HepG2 (cell line): ENCODE measurements around the gene STEAP3. TPM values are rescaled to one million over a fixed set of nuclear protein-coding genes. Genes with fewer than 3 reads are reported as not detected.
A peak's percentile ranks its signal among the peaks of the same experiment; 100 is the strongest.

Experiments
- ADNP ChIP-seq: sonication (generic); formaldehyde crosslinking; IDR thresholded peaks from 2 replicates; pipeline ENCODE4 v1.4.0; 2020; ENCODE audit warnings: missing genetic modification reagents
- ARNTL ChIP-seq: sonication (generic); formaldehyde crosslinking; IDR thresholded peaks from 2 replicates; pipeline ENCODE4 v1.4.0; 2020; ENCODE audit warnings: mild to moderate bottlenecking, missing genetic modification reagents
- HNF4G ChIP-seq, 2 experiments: sonication (generic) in 1 of 2; formaldehyde crosslinking in 1 of 2; IDR thresholded peaks; 2 replicates each; pipeline versions ENCODE4 v1.4.0 to v1.6.1; 2011 to 2020; ENCODE audit warnings: borderline replicate concordance in 2 of 2, low read depth in 2 of 2, mild to moderate bottlenecking in 2 of 2, low read length in 1 of 2, missing genetic modification reagents in 1 of 2, moderate library complexity in 1 of 2
- LCORL ChIP-seq, 2 experiments: fragments of 450-650 bp in 1 of 2; sonication (generic) in 1 of 2; formaldehyde crosslinking in 1 of 2; IDR thresholded peaks; 2 replicates each; pipeline versions ENCODE4 v1.5.0 to v1.6.1; 2017 to 2020; ENCODE audit warnings: antibody characterized with exemption in 1 of 2, missing genetic modification reagents in 1 of 2
- SAP130 ChIP-seq: IDR thresholded peaks from 2 replicates; pipeline ENCODE4 v1.6.1; 2016; ENCODE audit warnings: low read depth
- SNAPC4 ChIP-seq: sonication (generic); formaldehyde crosslinking; IDR thresholded peaks from 2 replicates; pipeline ENCODE4 v1.4.0; 2020; ENCODE audit warnings: mild to moderate bottlenecking, missing genetic modification reagents
- SOX5 ChIP-seq: IDR thresholded peaks from 2 replicates; pipeline ENCODE4 v1.6.1; 2016; ENCODE audit warnings: borderline replicate concordance
- WIZ ChIP-seq: sonication (generic); formaldehyde crosslinking; IDR thresholded peaks from 2 replicates; pipeline ENCODE4 v1.5.1; 2020; ENCODE audit warnings: mild to moderate bottlenecking, missing genetic modification reagents
- polyA plus RNA-seq, 8 experiments: library from polyadenylated mRNA; depleted of rRNA in 3 of 8; stranded (reverse) in 7 of 8; unstranded in 1 of 8; fragments of >200 nt; fragmentation: Illumina TruSeq in 4 of 8; extraction: Trizol in 4 of 8; gene quantifications; 2 replicates each; pipeline versions ENCODE4 v1.2.1 to v1.2.3, GENCODE V29; 2011 to 2016; ENCODE audit warnings: low read depth in 4 of 8, missing spikeins in 1 of 8, mixed read lengths in 1 of 8; ENCODE audit not compliant: insufficient read depth in 1 of 8
- total RNA-seq, 5 experiments: library from RNA; depleted of rRNA; stranded (reverse); fragments of >200 nt; fragmentation: Illumina TruSeq; extraction: Trizol; gene quantifications; 2 replicates each; pipeline ENCODE4 v1.2.3, GENCODE V29; 2016; ENCODE audit warnings: low read depth in 1 of 5
- TF ChIP-seq, protein P1 (sequence below), 2 experiments: sonication (generic) in 1 of 2; formaldehyde crosslinking in 1 of 2; IDR thresholded peaks; 2 replicates each; pipeline versions ENCODE4 v1.5.1 to v1.6.1; 2011 to 2020; ENCODE audit warnings: borderline replicate concordance in 1 of 2, low read depth in 1 of 2, low read length in 1 of 2, mild to moderate bottlenecking in 1 of 2, missing genetic modification reagents in 1 of 2, moderate library complexity in 1 of 2
- TF ChIP-seq, protein P2 (sequence below): sonication (generic); formaldehyde crosslinking; IDR thresholded peaks from 2 replicates; pipeline ENCODE4 v1.5.1; 2020; ENCODE audit warnings: missing genetic modification reagents, mild to moderate bottlenecking, borderline replicate concordance
- TF ChIP-seq, protein P3 (sequence below): sonication (generic); formaldehyde crosslinking; IDR thresholded peaks from 2 replicates; pipeline ENCODE4 v1.5.0; 2020; ENCODE audit warnings: mild to moderate bottlenecking, missing genetic modification reagents, borderline replicate concordance

Gene STEAP3
- total and polyA plus RNA-seq, 2 of the 13 experiments (the other 11 are each of a cell fraction or from before 2014, with no cell fraction given), result 7.3 to 21.1 TPM

DNA sequence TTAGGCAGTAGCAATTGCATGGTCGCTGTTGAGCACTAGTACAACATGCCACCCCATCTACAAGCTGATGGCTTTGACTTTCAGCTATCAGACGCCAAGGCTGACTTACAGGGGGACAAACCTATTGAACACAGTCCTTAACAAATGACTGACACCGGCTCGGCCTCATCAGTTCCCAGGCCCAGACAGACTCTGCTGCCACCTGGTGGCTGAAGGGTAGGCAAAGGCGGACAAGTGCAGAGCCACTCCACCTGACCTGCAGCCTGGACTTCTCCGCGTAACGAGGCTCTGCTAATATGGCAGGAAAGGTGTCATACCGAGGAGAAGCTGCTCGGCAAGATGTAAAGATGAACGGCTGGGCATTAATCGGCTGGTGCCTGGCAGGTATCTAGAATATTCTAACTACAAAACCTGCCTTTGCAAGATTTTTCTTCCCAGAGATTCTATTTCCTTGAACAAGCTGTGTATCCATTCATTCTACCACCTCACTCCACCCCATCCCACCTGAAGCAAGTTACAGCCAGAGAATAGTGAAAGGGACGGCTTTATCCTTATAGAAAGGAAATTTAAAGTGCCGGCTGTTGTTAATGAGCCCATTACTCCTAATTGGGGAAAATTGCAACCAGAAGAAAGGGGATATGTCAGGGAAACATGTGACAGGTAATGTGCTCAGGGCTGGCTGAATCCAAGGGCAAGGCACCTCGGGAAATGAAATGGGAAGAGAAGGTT is 67.4 kb downstream of the STEAP3 start (continued):
- TF ChIP-seq, protein P1, sequence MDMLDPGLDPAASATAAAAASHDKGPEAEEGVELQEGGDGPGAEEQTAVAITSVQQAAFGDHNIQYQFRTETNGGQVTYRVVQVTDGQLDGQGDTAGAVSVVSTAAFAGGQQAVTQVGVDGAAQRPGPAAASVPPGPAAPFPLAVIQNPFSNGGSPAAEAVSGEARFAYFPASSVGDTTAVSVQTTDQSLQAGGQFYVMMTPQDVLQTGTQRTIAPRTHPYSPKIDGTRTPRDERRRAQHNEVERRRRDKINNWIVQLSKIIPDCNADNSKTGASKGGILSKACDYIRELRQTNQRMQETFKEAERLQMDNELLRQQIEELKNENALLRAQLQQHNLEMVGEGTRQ (IDR thresholded peaks at IDR 0.05; ENCODE audit: low read depth, low read length), result no peak
- TF ChIP-seq, protein P1 (CRISPR knock-in tag; IDR thresholded peaks at IDR 0.05; ENCODE audit: borderline replicate concordance), result no peak
- TF ChIP-seq SAP130 (CRISPR knock-in tag) (peak; percentile 35; the same call in 1 of the 2 replicates), ARNTL (CRISPR knock-in tag) (0 out of 2 replicates have a peak, but pooled peaks have one; percentile 19), ADNP (CRISPR knock-in tag) (no peak), HNF4G (IDR thresholded peaks at IDR 0.05; ENCODE audit: borderline replicate concordance, low read depth, low read length) (no peak), HNF4G (CRISPR knock-in tag; IDR thresholded peaks at IDR 0.05; ENCODE audit: borderline replicate concordance, low read depth) (no peak), WIZ (CRISPR knock-in tag) (no peak), LCORL (IDR thresholded peaks at IDR 0.05) (no peak), LCORL (CRISPR knock-in tag; IDR thresholded peaks at IDR 0.05) (no peak), SOX5 (CRISPR knock-in tag) (0 out of 2 replicates have a peak, but pooled peaks have one; percentile 13), SNAPC4 (CRISPR knock-in tag) (no peak)
- TF ChIP-seq, protein P2, sequence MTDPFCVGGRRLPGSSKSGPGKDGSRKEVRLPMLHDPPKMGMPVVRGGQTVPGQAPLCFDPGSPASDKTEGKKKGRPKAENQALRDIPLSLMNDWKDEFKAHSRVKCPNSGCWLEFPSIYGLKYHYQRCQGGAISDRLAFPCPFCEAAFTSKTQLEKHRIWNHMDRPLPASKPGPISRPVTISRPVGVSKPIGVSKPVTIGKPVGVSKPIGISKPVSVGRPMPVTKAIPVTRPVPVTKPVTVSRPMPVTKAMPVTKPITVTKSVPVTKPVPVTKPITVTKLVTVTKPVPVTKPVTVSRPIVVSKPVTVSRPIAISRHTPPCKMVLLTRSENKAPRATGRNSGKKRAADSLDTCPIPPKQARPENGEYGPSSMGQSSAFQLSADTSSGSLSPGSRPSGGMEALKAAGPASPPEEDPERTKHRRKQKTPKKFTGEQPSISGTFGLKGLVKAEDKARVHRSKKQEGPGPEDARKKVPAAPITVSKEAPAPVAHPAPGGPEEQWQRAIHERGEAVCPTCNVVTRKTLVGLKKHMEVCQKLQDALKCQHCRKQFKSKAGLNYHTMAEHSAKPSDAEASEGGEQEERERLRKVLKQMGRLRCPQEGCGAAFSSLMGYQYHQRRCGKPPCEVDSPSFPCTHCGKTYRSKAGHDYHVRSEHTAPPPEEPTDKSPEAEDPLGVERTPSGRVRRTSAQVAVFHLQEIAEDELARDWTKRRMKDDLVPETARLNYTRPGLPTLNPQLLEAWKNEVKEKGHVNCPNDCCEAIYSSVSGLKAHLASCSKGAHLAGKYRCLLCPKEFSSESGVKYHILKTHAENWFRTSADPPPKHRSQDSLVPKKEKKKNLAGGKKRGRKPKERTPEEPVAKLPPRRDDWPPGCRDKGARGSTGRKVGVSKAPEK (CRISPR knock-in tag), result peak; percentile 65; the same call in 1 of the 2 replicates
- TF ChIP-seq, protein P3, sequence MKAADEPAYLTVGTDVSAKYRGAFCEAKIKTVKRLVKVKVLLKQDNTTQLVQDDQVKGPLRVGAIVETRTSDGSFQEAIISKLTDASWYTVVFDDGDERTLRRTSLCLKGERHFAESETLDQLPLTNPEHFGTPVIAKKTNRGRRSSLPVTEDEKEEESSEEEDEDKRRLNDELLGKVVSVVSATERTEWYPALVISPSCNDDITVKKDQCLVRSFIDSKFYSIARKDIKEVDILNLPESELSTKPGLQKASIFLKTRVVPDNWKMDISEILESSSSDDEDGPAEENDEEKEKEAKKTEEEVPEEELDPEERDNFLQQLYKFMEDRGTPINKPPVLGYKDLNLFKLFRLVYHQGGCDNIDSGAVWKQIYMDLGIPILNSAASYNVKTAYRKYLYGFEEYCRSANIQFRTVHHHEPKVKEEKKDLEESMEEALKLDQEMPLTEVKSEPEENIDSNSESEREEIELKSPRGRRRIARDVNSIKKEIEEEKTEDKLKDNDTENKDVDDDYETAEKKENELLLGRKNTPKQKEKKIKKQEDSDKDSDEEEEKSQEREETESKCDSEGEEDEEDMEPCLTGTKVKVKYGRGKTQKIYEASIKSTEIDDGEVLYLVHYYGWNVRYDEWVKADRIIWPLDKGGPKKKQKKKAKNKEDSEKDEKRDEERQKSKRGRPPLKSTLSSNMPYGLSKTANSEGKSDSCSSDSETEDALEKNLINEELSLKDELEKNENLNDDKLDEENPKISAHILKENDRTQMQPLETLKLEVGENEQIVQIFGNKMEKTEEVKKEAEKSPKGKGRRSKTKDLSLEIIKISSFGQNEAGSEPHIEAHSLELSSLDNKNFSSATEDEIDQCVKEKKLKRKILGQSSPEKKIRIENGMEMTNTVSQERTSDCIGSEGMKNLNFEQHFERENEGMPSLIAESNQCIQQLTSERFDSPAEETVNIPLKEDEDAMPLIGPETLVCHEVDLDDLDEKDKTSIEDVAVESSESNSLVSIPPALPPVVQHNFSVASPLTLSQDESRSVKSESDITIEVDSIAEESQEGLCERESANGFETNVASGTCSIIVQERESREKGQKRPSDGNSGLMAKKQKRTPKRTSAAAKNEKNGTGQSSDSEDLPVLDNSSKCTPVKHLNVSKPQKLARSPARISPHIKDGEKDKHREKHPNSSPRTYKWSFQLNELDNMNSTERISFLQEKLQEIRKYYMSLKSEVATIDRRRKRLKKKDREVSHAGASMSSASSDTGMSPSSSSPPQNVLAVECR (CRISPR knock-in tag), result peak; percentile 53; the same call in 1 of the 2 replicates
